ENCODE results near the gene SLF2. TPM values are rescaled to one million over a fixed set of nuclear protein-coding genes. Genes with fewer than 3 reads are reported as not detected.

Gene SLF2
- total RNA-seq, 1 experiment from 2014 or later: 13.6 TPM

DNA sequence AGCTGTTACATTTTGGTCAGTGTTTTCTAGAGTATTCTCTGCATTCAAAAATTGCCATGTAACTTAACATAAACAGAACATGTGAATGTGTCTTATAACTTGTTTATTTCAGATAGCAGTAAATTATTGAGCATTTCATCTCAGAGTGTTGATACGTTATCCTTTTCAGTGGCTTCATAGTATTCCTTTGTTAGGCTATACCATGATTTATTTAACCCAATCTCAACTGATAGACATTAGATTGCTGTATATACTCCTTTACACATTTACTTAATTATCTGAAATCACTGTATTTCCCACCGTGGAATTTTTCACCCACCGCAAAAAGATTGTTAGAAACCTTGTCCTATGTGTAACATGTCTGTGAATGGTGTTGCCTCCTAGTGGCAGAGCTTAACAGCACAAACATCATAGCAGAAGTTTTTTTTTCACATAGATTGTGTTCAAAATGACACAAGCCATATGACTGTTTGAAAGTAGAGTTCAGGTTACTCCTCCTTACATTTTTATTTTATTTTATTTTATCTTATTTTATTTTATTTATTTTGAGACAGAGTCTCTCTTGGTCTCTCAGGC lies 21.4 kb downstream of the SLF2 start:
- no peaks in the 10 kb centered on the region for H3F3A ChIP-seq (ENCODE audit: insufficient read depth, low read depth)
- peaks cover 13% of the 10 kb centered on the region; the same call in 1 of the 2 replicates for H3K36me3 ChIP-seq (ENCODE audit: low read depth)
- DNase-seq: no peak
- H3K4me2 ChIP-seq: no peak overlapping the region
- no peak overlapping the region for H3K27ac ChIP-seq
- CTCF ChIA-PET: no interaction called here
- no peak overlapping the region for H3K4me3 ChIP-seq
- H2AFZ ChIP-seq: no peak overlapping the region
- H3K9me2 ChIP-seq (ENCODE audit: insufficient read depth): no peaks in the 10 kb centered on the region
- H3K9me3 ChIP-seq (ENCODE audit: insufficient read depth, low read depth): no peaks in the 10 kb centered on the region
- no TSS peak for BruUV-seq (replicated peaks)
- H3K79me2 ChIP-seq (ENCODE audit: low read depth): no peaks in the 10 kb centered on the region
- intact Hi-C loops (cut with micrococcal nuclease; ENCODE audit: unreplicated experiment): no loop called here
- H3K27me3 ChIP-seq (ENCODE audit: insufficient read depth, low read depth): no peaks in the 10 kb centered on the region
- no peaks in the 10 kb centered on the region for H3K4me1 ChIP-seq (replicated peaks; ENCODE audit: insufficient read depth)
- POLR2A ChIA-PET (ENCODE audit: unreplicated experiment): no interaction called here
- no peaks in the 10 kb centered on the region for H4K20me1 ChIP-seq (ENCODE audit: insufficient read depth)
- TF ChIP-seq EZH2 (IDR thresholded peaks at IDR 0.05; ENCODE audit: low read depth) (no peak), CTCF (conservative IDR thresholded peaks at IDR 0.05) (peak; percentile 45; the same call in 1 of the 2 replicates)

DNA sequence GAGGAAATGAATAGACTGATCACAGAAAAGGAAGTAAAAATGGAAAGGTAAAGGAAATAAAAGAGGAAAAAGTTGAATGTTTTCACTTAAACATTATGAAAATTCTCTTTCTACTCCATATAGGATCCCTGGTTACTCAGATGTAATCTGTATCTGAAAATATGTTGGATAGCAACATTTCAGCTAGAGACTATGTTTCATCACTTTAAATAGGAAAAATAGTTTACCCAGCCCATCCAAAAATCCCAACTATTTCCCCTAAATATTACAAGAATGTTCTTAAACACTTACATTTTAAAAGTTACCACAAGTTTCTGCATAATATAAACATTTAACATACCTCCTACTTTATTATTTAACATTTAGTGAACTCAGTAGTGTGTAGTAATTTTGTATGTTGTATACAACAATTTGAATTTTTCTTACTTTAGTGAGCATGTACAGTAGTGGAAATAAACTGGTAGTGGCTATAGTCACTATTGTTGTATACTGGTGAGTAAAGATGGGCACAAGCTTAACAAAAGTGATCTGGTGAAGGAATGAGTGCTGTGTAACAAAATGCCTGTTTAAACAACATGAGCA lies 27.1 kb downstream of the SLF2 start:
- Histone ChIP-seq H3K9me3 (ENCODE audit: insufficient read depth, low read depth) (no peaks in the 10 kb centered on the region), H3K9me2 (ENCODE audit: insufficient read depth) (no peaks in the 10 kb centered on the region), H3K79me2 (ENCODE audit: low read depth) (no peaks in the 10 kb centered on the region), H3K27me3 (ENCODE audit: insufficient read depth, low read depth) (no peaks in the 10 kb centered on the region), H3K4me3 (no peak overlapping the region), H3K4me2 (no peak overlapping the region), H3K36me3 (ENCODE audit: low read depth) (peaks cover 4% of the 10 kb centered on the region; the same call in 1 of the 2 replicates), H2AFZ (no peak overlapping the region), H3F3A (ENCODE audit: insufficient read depth, low read depth) (no peaks in the 10 kb centered on the region), H4K20me1 (ENCODE audit: insufficient read depth) (no peaks in the 10 kb centered on the region), H3K4me1 (replicated peaks; ENCODE audit: insufficient read depth) (no peaks in the 10 kb centered on the region), H3K27ac (no peak overlapping the region)
- no peak for DNase-seq
- ChIA-PET CTCF (no interaction called here), POLR2A (ENCODE audit: unreplicated experiment) (no interaction called here)
- intact Hi-C loops (cut with micrococcal nuclease; ENCODE audit: unreplicated experiment): no loop called here
- BruUV-seq (replicated peaks): no TSS peak
- TF ChIP-seq CTCF (conservative IDR thresholded peaks at IDR 0.05): no peak
- TF ChIP-seq EZH2 (IDR thresholded peaks at IDR 0.05; ENCODE audit: low read depth): no peak

DNA sequence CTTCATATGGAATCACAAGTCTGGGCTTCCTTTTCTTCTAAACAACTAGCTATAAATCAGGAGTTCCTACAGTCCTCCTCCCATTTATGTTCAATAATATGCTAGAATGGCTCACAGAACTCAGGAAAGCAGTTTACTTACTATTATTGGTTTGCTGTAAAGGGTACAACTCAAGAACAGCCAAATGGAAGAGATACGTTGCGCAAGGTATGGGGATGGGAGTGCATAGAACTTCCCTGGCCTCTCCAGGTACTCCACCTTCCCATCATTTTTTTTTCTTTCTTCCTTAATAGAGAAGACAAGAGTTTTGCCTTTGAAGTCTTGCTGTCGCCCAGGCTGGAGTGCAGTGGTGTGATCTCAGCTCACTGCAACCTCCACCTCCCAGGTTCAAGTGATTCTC lies 29.5 kb downstream of the SLF2 start:
- CTCF ChIA-PET: no interaction called here

More for the DNA sequence above, 29.5 kb downstream of the SLF2 start:
- Histone ChIP-seq H3K27me3 (ENCODE audit: insufficient read depth, low read depth) (no peaks in the 10 kb centered on the region), H3K4me1 (replicated peaks; ENCODE audit: insufficient read depth) (no peaks in the 10 kb centered on the region), H3K36me3 (ENCODE audit: low read depth) (peaks cover 4% of the 10 kb centered on the region; the same call in 1 of the 2 replicates), H3K4me2 (no peak overlapping the region), H2AFZ (no peak overlapping the region), H3K9me2 (ENCODE audit: insufficient read depth) (no peaks in the 10 kb centered on the region), H4K20me1 (ENCODE audit: insufficient read depth) (no peaks in the 10 kb centered on the region), H3K27ac (no peak overlapping the region), H3K9me3 (ENCODE audit: insufficient read depth, low read depth) (no peaks in the 10 kb centered on the region), H3K4me3 (no peak overlapping the region), H3F3A (ENCODE audit: insufficient read depth, low read depth) (no peaks in the 10 kb centered on the region), H3K79me2 (ENCODE audit: low read depth) (no peaks in the 10 kb centered on the region)
- no peak for DNase-seq
- intact Hi-C loops (cut with micrococcal nuclease; ENCODE audit: unreplicated experiment): no loop called here
- no TSS peak for BruUV-seq (replicated peaks)
- POLR2A ChIA-PET (ENCODE audit: unreplicated experiment): interaction anchor here (0.7 kb wide), 1 partner anchor 49 kb away, joined by 4 read pairs; no protein-coding TSS in a partner anchor
- TF ChIP-seq CTCF (conservative IDR thresholded peaks at IDR 0.05) (no peak), EZH2 (IDR thresholded peaks at IDR 0.05; ENCODE audit: low read depth) (no peak)

Data from PC-9 (cell line).